DND-41 (cell line): ENCODE measurements around the gene DCAF4.
"Not testable (repeated sequence)": the region's sequence is repeated elsewhere in the genome, so short reads cannot be mapped to it uniquely, and the experiment has no call there.

Experiments
- ATAC-seq: fragments of 200-7000 bp; cut with Tn5 transposase; 3 replicates; pipeline ENCODE4 v1.9.1; 2021; ENCODE audit warnings: low read depth; ENCODE audit not compliant: insufficient read depth
- DNase-seq: peaks from one replicate; pipeline ENCODE4 v3.0.0-alpha.2; 2020
- H2AFZ ChIP-seq: 2 replicates; pipeline ENCODE4 v1.6.0; 2012; ENCODE audit warnings: low read depth, low read length
- H3K27ac ChIP-seq: 2 replicates; pipeline ENCODE4 v1.5.1; 2012; ENCODE audit warnings: low read length, inconsistent platforms
- H3K27me3 ChIP-seq: fragments of 200-600 bp; sonication (generic); 2 replicates; pipeline ENCODE4 v1.6.0; 2012; ENCODE audit warnings: low read length, mild to moderate bottlenecking, inconsistent platforms; ENCODE audit not compliant: insufficient read depth, poor library complexity
- H3K36me3 ChIP-seq: 2 replicates; pipeline ENCODE4 v1.5.1; 2012; ENCODE audit warnings: low read length, inconsistent platforms; ENCODE audit not compliant: insufficient read depth
- H3K4me1 ChIP-seq: 2 replicates; pipeline ENCODE4 v1.5.1; 2012; ENCODE audit warnings: mild to moderate bottlenecking, low read length; ENCODE audit not compliant: insufficient read depth
- H3K4me2 ChIP-seq: 2 replicates; pipeline ENCODE4 v1.6.0; 2012; ENCODE audit warnings: mild to moderate bottlenecking, moderate library complexity, low read length, inconsistent platforms; ENCODE audit not compliant: insufficient read depth
- H3K4me3 ChIP-seq, 2 experiments: fragments of 200-600 bp in 1 of 2; shearing (Covaris generic) in 1 of 2; 2 replicates each; pipeline ENCODE4 v1.5.1; 2012 to 2016; ENCODE audit warnings: inconsistent platforms in 2 of 2, low read length in 2 of 2, mild to moderate bottlenecking in 2 of 2, low read depth in 1 of 2, moderate library complexity in 1 of 2
- H3K79me2 ChIP-seq: 2 replicates; pipeline ENCODE4 v1.6.0; 2012; ENCODE audit warnings: low read length, inconsistent platforms; ENCODE audit not compliant: insufficient read depth
- H3K9ac ChIP-seq: 2 replicates; pipeline ENCODE4 v1.6.0; 2012; ENCODE audit warnings: low read depth, mild to moderate bottlenecking, inconsistent platforms, low read length, moderate library complexity
- H3K9me3 ChIP-seq: 2 replicates; pipeline ENCODE4 v1.5.1; 2012; ENCODE audit warnings: low read length, moderate library complexity, mild to moderate bottlenecking, inconsistent platforms; ENCODE audit not compliant: insufficient read depth, severe bottlenecking
- H4K20me1 ChIP-seq: 2 replicates; pipeline ENCODE4 v1.6.0; 2012; ENCODE audit warnings: low read length; ENCODE audit not compliant: insufficient read depth
- CTCF ChIP-seq: IDR thresholded peaks from 2 replicates; pipeline ENCODE4 v1.5.1; 2012; ENCODE audit warnings: borderline replicate concordance, low read length, moderate library complexity, mild to moderate bottlenecking; ENCODE audit not compliant: poor library complexity, severe bottlenecking; ENCODE audit errors: extremely low read depth
- EZH2 ChIP-seq: IDR thresholded peaks from 3 replicates; pipeline ENCODE4 v1.6.1; 2012; ENCODE audit warnings: borderline replicate concordance, low read depth, mild to moderate bottlenecking, moderate library complexity, low read length, inconsistent platforms; ENCODE audit not compliant: severe bottlenecking

DCAF4 gene

GRCh38 chr14:72948481-72949138, 22.3 kb downstream of the DCAF4 start:
- peaks cover 6% of the 10 kb centered on the region for H3K36me3 ChIP-seq
- no peak overlapping the region for H3K9ac ChIP-seq
- H3K4me1 ChIP-seq, result no peaks in the 10 kb centered on the region
- H3K79me2 ChIP-seq, result no peaks in the 10 kb centered on the region
- peak; percentile 69 for DNase-seq
- no peaks in the 10 kb centered on the region for H3K27me3 ChIP-seq
- peak; percentile 71; the same call in 2 of the 3 replicates for ATAC-seq
- no peaks in the 10 kb centered on the region for H4K20me1 ChIP-seq
- no peak overlapping the region for H3K4me2 ChIP-seq
- no peaks in the 10 kb centered on the region for H3K9me3 ChIP-seq
- TF ChIP-seq EZH2 (no peak), CTCF (peak; percentile 88)
- H3K4me3 ChIP-seq, result no peak overlapping the region
- no peak overlapping the region for H2AFZ ChIP-seq
- H3K27ac ChIP-seq, result no peak overlapping the region

DNA sequence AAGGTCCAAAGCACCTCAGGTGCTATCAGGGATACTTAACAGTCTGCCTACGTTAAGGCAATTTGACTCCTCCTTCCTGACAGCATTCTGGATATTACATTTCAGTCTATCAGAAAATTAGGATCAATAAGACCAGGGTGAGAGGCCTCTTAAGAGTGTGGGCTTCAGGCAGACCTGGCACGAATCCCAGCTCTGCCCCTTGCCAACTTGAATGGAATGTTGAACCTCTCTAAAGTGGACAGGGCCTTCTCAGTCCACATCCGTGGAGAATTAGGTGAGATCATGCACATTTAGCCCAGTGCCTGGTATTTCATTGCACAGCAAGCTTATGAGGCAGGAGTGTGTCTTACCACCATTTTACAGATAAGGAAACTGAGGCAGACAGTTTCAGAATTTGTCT, 25.9 kb downstream of the DCAF4 start:
- Histone ChIP-seq H4K20me1 (no peaks in the 10 kb centered on the region), H3K4me1 (no peaks in the 10 kb centered on the region), H3K27ac (no peak overlapping the region), H3K79me2 (no peaks in the 10 kb centered on the region), H3K9me3 (no peaks in the 10 kb centered on the region), H3K4me3 (no peak overlapping the region), H3K9ac (no peak overlapping the region), H3K27me3 (no peaks in the 10 kb centered on the region), H3K36me3 (peaks cover 11% of the 10 kb centered on the region; the same call in 1 of the 2 replicates), H3K4me2 (no peak overlapping the region), H2AFZ (no peak overlapping the region)
- TF ChIP-seq EZH2, result no peak
- no peak for TF ChIP-seq CTCF
- no peak for DNase-seq
- no peak for ATAC-seq

DNA sequence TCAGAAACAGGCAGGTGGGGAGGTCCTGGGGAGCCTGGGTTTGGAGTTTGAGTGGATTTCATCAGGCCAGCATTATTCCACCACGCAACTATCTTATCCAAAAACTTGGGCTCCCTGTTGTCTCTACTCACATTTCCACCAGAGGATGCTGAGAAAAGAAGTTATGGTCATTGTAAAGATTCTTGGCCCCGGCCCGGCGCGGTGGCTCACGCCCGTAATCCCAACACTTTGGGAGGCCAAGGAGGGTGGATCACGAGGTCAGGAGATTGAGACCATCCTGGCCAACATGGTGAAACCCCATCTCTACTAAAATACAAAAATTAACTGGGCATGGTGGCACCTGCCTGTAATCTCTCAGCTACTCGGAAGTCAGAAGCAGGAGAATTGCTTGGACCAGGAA, 30.5 kb downstream of the DCAF4 start:
- DNase-seq, ATAC-seq, H3K4me1 ChIP-seq, H3K27me3 ChIP-seq, H2AFZ ChIP-seq, H4K20me1 ChIP-seq, H3K79me2 ChIP-seq, H3K4me3 ChIP-seq, H3K27ac ChIP-seq, H3K9ac ChIP-seq, H3K9me3 ChIP-seq, H3K4me2 ChIP-seq: not testable (repeated sequence)
- H3K36me3 ChIP-seq, result peaks cover 31% of the 10 kb centered on the region; the same call in 1 of the 2 replicates

- H4K20me1 ChIP-seq, result no peaks in the 10 kb centered on the region
- no peaks in the 10 kb centered on the region for H3K4me1 ChIP-seq
- DNase-seq (no peak), ATAC-seq (no peak)
- H3K79me2 ChIP-seq, result no peaks in the 10 kb centered on the region
- peaks cover 32% of the 10 kb centered on the region; the same call in 1 of the 2 replicates for H3K36me3 ChIP-seq
- H3K27me3 ChIP-seq, result no peaks in the 10 kb centered on the region
- H3K9me3 ChIP-seq, result no peaks in the 10 kb centered on the region
- H3K27ac ChIP-seq, result no peak overlapping the region
- H3K4me3 ChIP-seq, result no peak overlapping the region
- H2AFZ ChIP-seq, result no peak overlapping the region
- no peak for TF ChIP-seq CTCF
- no peak for TF ChIP-seq EZH2
- H3K4me2 ChIP-seq, result no peak overlapping the region
- H3K9ac ChIP-seq, result no peak overlapping the region
These were observed 30.9 kb downstream of the DCAF4 start for GRCh38 chr14:72957213-72957612.
